HEK293 (cell line): ENCODE measurements around the gene PCDHA2.
"Not testable (repeated sequence)": the region's sequence is repeated elsewhere in the genome, so short reads cannot be mapped to it uniquely, and the experiment has no call there.

ENCODE experiments used
- CTCF ChIA-PET: fragments of 350-600 bp; formaldehyde crosslinking; extraction: SDS; loops from one replicate; lab custom pipeline; 2021; ENCODE audit warnings: antibody characterized with exemption; lab: Yijun Ruan, JAX
- POLR2A ChIA-PET: fragments of 300-600 bp; formaldehyde crosslinking; extraction: SDS; loops from one replicate; lab custom pipeline; 2020; ENCODE audit warnings: antibody characterized with exemption, inconsistent platforms; lab: Yijun Ruan, JAX
- H3K27ac ChIP-seq: fragments of 200-500 bp; sonication (Bioruptor generic); 2 replicates; pipeline ENCODE4 v1.5.1; 2014; ENCODE audit warnings: low read depth, low read length, control low read depth, inconsistent platforms; ENCODE audit errors: extremely low read depth
- H3K36me3 ChIP-seq, 2 experiments: fragments of 200-500 bp in 1 of 2; sonication (Bioruptor generic) in 1 of 2; 1 replicate in 1 of 2; 2 replicates in 1 of 2; pipeline ENCODE4 v1.5.1; 2014 to 2017; ENCODE audit warnings: inconsistent platforms in 2 of 2, low read length in 2 of 2; ENCODE audit not compliant: control insufficient read depth in 2 of 2, insufficient read depth in 1 of 2
- H3K4me1 ChIP-seq: fragments of 200-500 bp; sonication (Bioruptor generic); 2 replicates; pipeline ENCODE4 v1.5.1; 2014; ENCODE audit warnings: mild to moderate bottlenecking, low read length, inconsistent platforms; ENCODE audit not compliant: control insufficient read depth, insufficient read depth
- H3K4me3 ChIP-seq: 2 replicates; pipeline ENCODE4 v1.5.1; 2011; ENCODE audit warnings: low read depth, mild to moderate bottlenecking, control low read depth, low read length, moderate library complexity
- H3K9me3 ChIP-seq: fragments of 200-500 bp; sonication (Bioruptor generic); 2 replicates; pipeline ENCODE4 v1.5.1; 2014; ENCODE audit warnings: low read depth, low read length, inconsistent platforms; ENCODE audit not compliant: control insufficient read depth, insufficient read depth
- GLIS1 ChIP-seq: fragments of 450-650 bp; formaldehyde crosslinking; IDR thresholded peaks from 2 replicates; pipeline ENCODE4 v1.5.1; 2016; ENCODE audit warnings: missing biosample characterization, missing genetic modification characterization
- ZNF292 ChIP-seq: fragments of 450-650 bp; formaldehyde crosslinking; IDR thresholded peaks from 2 replicates; pipeline ENCODE4 v1.5.1; 2016; ENCODE audit warnings: low read depth, missing biosample characterization, missing genetic modification characterization, borderline replicate concordance
- ZNF416 ChIP-seq: fragments of 450-650 bp; formaldehyde crosslinking; IDR thresholded peaks from 2 replicates; pipeline ENCODE4 v1.5.1; 2016; ENCODE audit warnings: missing biosample characterization, missing genetic modification characterization
- ZNF530 ChIP-seq: fragments of 450-650 bp; formaldehyde crosslinking; IDR thresholded peaks from 2 replicates; pipeline ENCODE4 v1.5.1; 2016; ENCODE audit warnings: low read depth, missing biosample characterization, missing genetic modification characterization
- ZNF544 ChIP-seq: fragments of 450-650 bp; formaldehyde crosslinking; IDR thresholded peaks from 2 replicates; pipeline ENCODE4 v1.5.0; 2017; ENCODE audit warnings: missing biosample characterization, missing genetic modification characterization
- ZNF664 ChIP-seq: fragments of 450-650 bp; formaldehyde crosslinking; IDR thresholded peaks from 2 replicates; pipeline ENCODE4 v1.5.1; 2016; ENCODE audit warnings: missing biosample characterization, missing genetic modification characterization
- ZNF677 ChIP-seq: fragments of 450-650 bp; IDR thresholded peaks from 2 replicates; pipeline ENCODE4 v1.5.0; 2018; ENCODE audit warnings: missing biosample characterization, mild to moderate bottlenecking, missing genetic modification characterization, moderate library complexity
- ZNF776 ChIP-seq: fragments of 450-650 bp; formaldehyde crosslinking; IDR thresholded peaks from 2 replicates; pipeline ENCODE4 v1.5.0; 2017; ENCODE audit warnings: missing biosample characterization, missing genetic modification characterization, borderline replicate concordance
- TF ChIP-seq, protein P1 (sequence below): IDR thresholded peaks from 2 replicates; pipeline ENCODE4 v1.6.1; 2011; ENCODE audit warnings: mild to moderate bottlenecking, low read depth, low read length, borderline replicate concordance
- TF ChIP-seq, protein P2 (sequence below): fragments of 450-650 bp; formaldehyde crosslinking; IDR thresholded peaks from 2 replicates; pipeline ENCODE4 v1.5.1; 2017; ENCODE audit warnings: missing biosample characterization, missing genetic modification characterization
- TF ChIP-seq, protein P3 (sequence below): fragments of 450-650 bp; formaldehyde crosslinking; IDR thresholded peaks from 2 replicates; pipeline ENCODE4 v1.5.1; 2016; ENCODE audit warnings: missing biosample characterization, missing genetic modification characterization
- TF ChIP-seq, protein P4 (sequence below): fragments of 450-650 bp; IDR thresholded peaks from 2 replicates; pipeline ENCODE4 v1.5.1; 2018; ENCODE audit warnings: missing biosample characterization, mild to moderate bottlenecking, missing genetic modification characterization
- TF ChIP-seq, protein P5 (sequence below): fragments of 450-650 bp; formaldehyde crosslinking; IDR thresholded peaks from 2 replicates; pipeline ENCODE4 v1.5.1; 2016; ENCODE audit warnings: missing biosample characterization, missing genetic modification characterization

The PCDHA2 gene

DNA sequence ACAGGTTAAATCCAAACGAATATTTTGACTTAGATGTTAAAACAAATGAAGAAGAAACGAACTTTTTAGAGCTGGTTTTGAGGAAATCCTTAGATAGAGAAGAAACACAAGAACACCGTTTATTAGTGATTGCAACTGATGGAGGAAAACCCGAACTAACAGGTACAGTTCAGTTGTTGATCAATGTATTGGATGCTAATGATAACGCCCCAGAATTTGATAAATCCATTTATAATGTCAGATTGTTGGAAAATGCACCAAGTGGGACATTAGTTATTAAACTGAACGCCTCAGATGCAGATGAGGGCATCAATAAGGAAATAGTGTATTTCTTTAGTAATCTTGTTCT lies 27.6 kb downstream of the PCDHA2 start (continued):
- TF ChIP-seq, protein P1, sequence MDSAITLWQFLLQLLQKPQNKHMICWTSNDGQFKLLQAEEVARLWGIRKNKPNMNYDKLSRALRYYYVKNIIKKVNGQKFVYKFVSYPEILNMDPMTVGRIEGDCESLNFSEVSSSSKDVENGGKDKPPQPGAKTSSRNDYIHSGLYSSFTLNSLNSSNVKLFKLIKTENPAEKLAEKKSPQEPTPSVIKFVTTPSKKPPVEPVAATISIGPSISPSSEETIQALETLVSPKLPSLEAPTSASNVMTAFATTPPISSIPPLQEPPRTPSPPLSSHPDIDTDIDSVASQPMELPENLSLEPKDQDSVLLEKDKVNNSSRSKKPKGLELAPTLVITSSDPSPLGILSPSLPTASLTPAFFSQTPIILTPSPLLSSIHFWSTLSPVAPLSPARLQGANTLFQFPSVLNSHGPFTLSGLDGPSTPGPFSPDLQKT: no peak
- TF ChIP-seq, protein P2, sequence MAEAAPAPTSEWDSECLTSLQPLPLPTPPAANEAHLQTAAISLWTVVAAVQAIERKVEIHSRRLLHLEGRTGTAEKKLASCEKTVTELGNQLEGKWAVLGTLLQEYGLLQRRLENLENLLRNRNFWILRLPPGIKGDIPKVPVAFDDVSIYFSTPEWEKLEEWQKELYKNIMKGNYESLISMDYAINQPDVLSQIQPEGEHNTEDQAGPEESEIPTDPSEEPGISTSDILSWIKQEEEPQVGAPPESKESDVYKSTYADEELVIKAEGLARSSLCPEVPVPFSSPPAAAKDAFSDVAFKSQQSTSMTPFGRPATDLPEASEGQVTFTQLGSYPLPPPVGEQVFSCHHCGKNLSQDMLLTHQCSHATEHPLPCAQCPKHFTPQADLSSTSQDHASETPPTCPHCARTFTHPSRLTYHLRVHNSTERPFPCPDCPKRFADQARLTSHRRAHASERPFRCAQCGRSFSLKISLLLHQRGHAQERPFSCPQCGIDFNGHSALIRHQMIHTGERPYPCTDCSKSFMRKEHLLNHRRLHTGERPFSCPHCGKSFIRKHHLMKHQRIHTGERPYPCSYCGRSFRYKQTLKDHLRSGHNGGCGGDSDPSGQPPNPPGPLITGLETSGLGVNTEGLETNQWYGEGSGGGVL (tag by site-specific recombination): no peak
- no peak for TF ChIP-seq ZNF776 (tag by site-specific recombination)

DNA sequence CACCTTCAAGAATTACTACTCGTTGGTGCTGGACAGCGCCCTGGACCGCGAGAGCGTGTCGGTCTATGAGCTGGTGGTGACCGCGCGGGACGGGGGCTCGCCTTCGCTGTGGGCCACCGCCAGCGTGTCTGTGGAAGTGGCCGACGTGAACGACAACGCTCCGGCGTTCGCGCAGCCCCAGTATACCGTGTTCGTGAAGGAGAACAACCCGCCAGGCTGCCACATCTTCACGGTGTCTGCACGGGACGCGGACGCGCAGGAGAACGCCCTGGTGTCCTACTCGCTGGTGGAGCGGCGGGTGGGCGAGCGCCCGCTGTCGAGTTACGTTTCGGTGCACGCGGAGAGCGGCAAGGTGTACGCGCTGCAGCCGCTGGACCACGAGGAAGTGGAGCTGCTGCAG lies 28.3 kb downstream of the PCDHA2 start:
- H3K36me3 ChIP-seq, H3K27ac ChIP-seq, POLR2A ChIA-PET, H3K4me1 ChIP-seq, H3K9me3 ChIP-seq, H3K4me3 ChIP-seq: not testable (repeated sequence)
- CTCF ChIA-PET: interaction anchor here (0.6 kb wide), 1 partner anchor 257 kb away, joined by 3 read pairs; no protein-coding TSS in a partner anchor

DNA sequence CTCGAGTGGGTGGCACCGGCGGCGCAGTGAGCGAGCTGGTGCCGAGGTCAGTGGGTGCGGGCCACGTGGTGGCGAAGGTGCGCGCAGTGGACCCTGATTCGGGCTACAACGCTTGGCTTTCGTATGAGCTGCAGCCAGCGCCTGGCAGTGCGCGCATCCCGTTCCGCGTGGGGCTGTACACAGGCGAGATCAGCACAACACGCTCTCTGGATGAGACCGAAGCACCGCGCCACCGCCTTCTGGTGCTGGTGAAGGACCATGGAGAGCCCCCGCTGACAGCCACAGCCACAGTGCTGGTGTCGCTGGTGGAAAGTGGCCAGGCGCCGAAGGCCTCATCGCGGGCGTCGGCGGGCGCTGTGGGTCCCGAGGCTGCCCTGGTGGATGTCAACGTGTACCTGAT lies 28.8 kb downstream of the PCDHA2 start:
- H3K4me3 ChIP-seq: no peak overlapping the region
- no peak overlapping the region for H3K27ac ChIP-seq
- CTCF ChIA-PET: no interaction called here
- POLR2A ChIA-PET: no interaction called here
- TF ChIP-seq ZNF544 (tag by site-specific recombination): no peak
- TF ChIP-seq, protein P3, sequence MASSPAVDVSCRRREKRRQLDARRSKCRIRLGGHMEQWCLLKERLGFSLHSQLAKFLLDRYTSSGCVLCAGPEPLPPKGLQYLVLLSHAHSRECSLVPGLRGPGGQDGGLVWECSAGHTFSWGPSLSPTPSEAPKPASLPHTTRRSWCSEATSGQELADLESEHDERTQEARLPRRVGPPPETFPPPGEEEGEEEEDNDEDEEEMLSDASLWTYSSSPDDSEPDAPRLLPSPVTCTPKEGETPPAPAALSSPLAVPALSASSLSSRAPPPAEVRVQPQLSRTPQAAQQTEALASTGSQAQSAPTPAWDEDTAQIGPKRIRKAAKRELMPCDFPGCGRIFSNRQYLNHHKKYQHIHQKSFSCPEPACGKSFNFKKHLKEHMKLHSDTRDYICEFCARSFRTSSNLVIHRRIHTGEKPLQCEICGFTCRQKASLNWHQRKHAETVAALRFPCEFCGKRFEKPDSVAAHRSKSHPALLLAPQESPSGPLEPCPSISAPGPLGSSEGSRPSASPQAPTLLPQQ: no peak
- no peak for TF ChIP-seq ZNF416 (tag by site-specific recombination)
- no peak for TF ChIP-seq ZNF677 (tag by site-specific recombination)
- TF ChIP-seq ZNF530 (tag by site-specific recombination): no peak
- no peak for TF ChIP-seq GLIS1 (tag by site-specific recombination)
- TF ChIP-seq, protein P4, sequence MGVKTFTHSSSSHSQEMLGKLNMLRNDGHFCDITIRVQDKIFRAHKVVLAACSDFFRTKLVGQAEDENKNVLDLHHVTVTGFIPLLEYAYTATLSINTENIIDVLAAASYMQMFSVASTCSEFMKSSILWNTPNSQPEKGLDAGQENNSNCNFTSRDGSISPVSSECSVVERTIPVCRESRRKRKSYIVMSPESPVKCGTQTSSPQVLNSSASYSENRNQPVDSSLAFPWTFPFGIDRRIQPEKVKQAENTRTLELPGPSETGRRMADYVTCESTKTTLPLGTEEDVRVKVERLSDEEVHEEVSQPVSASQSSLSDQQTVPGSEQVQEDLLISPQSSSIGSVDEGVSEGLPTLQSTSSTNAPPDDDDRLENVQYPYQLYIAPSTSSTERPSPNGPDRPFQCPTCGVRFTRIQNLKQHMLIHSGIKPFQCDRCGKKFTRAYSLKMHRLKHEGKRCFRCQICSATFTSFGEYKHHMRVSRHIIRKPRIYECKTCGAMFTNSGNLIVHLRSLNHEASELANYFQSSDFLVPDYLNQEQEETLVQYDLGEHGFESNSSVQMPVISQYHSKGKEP: no peak
- TF ChIP-seq, protein P5, sequence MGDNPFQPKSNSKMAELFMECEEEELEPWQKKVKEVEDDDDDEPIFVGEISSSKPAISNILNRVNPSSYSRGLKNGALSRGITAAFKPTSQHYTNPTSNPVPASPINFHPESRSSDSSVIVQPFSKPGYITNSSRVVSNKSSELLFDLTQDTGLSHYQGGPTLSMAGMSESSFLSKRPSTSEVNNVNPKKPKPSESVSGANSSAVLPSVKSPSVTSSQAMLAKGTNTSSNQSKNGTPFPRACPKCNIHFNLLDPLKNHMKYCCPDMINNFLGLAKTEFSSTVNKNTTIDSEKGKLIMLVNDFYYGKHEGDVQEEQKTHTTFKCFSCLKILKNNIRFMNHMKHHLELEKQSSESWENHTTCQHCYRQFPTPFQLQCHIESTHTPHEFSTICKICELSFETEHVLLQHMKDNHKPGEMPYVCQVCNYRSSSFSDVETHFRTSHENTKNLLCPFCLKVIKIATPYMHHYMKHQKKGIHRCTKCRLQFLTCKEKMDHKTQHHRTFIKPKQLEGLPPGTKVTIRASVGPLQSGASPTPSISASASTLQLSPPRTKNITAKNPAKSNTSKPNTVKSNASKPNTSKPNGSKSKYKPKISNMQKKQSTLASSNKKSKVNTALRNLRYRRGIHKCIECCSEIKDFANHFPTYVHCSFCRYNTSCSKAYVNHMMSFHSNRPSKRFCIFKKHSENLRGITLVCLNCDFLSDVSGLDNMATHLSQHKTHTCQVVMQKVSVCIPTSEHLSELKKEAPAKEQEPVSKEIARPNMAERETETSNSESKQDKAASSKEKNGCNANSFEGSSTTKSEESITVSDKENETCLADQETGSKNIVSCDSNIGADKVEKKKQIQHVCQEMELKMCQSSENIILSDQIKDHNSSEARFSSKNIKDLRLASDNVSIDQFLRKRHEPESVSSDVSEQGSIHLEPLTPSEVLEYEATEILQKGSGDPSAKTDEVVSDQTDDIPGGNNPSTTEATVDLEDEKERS: no peak
- TF ChIP-seq ZNF292 (tag by site-specific recombination): no peak
- TF ChIP-seq ZNF664 (tag by site-specific recombination): no peak
- no peaks in the 10 kb centered on the region for H3K36me3 ChIP-seq
- no peaks in the 10 kb centered on the region for H3K9me3 ChIP-seq
- H3K4me1 ChIP-seq: no peaks in the 10 kb centered on the region
